Colonic mucosa (tissue), 4 donors: ENCODE results near the gene TMED10. TPM values are rescaled to one million over a fixed set of nuclear protein-coding genes. Genes with fewer than 3 reads are reported as not detected.
"Not testable (repeated sequence)": the region's sequence is repeated elsewhere in the genome, so short reads cannot be mapped to it uniquely, and the experiment has no call there.

Experiments used
- DNase-seq: peaks from one replicate; pipeline ENCODE4 v3.0.0-alpha.2; 2020
- H3K27ac ChIP-seq: fragments of 200-600 bp; one replicate; pipeline ENCODE4 v1.8.0; 2021
- H3K27me3 ChIP-seq: fragments of 200-600 bp; one replicate; pipeline ENCODE4 v1.8.0; 2021
- H3K36me3 ChIP-seq: fragments of 200-600 bp; one replicate; pipeline ENCODE4 v1.8.0; 2021
- H3K4me1 ChIP-seq: fragments of 200-600 bp; one replicate; pipeline ENCODE4 v1.8.0; 2021; ENCODE audit warnings: mild to moderate bottlenecking
- H3K4me3 ChIP-seq: fragments of 200-600 bp; one replicate; pipeline ENCODE4 v1.8.0; 2021
- H3K9ac ChIP-seq, 2 donors: one replicate each; pipeline ENCODE4 v1.7.0; 2013; ENCODE audit warnings: control low read depth in 2 of 2, low read depth in 2 of 2, low read length in 2 of 2
- H3K9me3 ChIP-seq: fragments of 200-600 bp; one replicate; pipeline ENCODE4 v1.8.0; 2021
- CTCF ChIP-seq: fragments of 200-600 bp; IDR thresholded peaks from one replicate; pipeline ENCODE4 v1.8.0; 2022; ENCODE audit warnings: antibody characterized with exemption, mild to moderate bottlenecking
- intact Hi-C: fragments of 100-400 bp; cut with DNase I; formaldehyde crosslinking; loops from one replicate; pipeline ENCODE4 v1.14.1; 2022
- total RNA-seq, 2 donors: library from RNA; stranded (reverse); fragmentation: NEBNext Ultra II Directional in 1 of 2; extraction: Animal tissue kit (Norgen Biotek cat#: 25700) in 1 of 2; gene quantifications; one replicate each; pipeline ENCODE4 v1.2.1, GENCODE V29; 2021
- donor health status: healthy.
- donor health status: DM: no; HTN: no; CAD: no.
- donor health status: DM: no; HTN: no; CAD: no.

TMED10 gene
- total RNA-seq, 2 donors from 2014 or later: 387 to 432 TPM

- no peak overlapping the region for H3K27ac ChIP-seq
- H3K4me1 ChIP-seq: peaks cover 4% of the 10 kb centered on the region
- no peaks in the 10 kb centered on the region for H3K27me3 ChIP-seq
- no peaks in the 10 kb centered on the region for H3K9me3 ChIP-seq
- no peak overlapping the region for H3K9ac ChIP-seq
- TF ChIP-seq CTCF: no peak
- DNase-seq: no peak
- no peaks in the 10 kb centered on the region for H3K36me3 ChIP-seq
- H3K4me3 ChIP-seq: no peak overlapping the region
- intact Hi-C loops: no loop called here
Observed at GRCh38 chr14:75155169-75155568, 21.2 kb downstream of the TMED10 start.

GRCh38 chr14:75153295-75153694, 23.1 kb downstream of the TMED10 start:
- Histone ChIP-seq H3K9me3 (no peaks in the 10 kb centered on the region), H3K4me1 (no peaks in the 10 kb centered on the region), H3K4me3 (no peak overlapping the region), H3K27ac (no peak overlapping the region), H3K9ac (no peak overlapping the region), H3K36me3 (no peaks in the 10 kb centered on the region), H3K27me3 (no peaks in the 10 kb centered on the region)
- no peak for DNase-seq
- no peak for TF ChIP-seq CTCF
- intact Hi-C loops: no loop called here

- no peak for TF ChIP-seq CTCF
- Histone ChIP-seq H3K27ac (no peak overlapping the region), H3K36me3 (no peaks in the 10 kb centered on the region), H3K4me1 (no peaks in the 10 kb centered on the region), H3K9me3 (no peaks in the 10 kb centered on the region), H3K9ac (no peak overlapping the region), H3K4me3 (no peak overlapping the region), H3K27me3 (no peaks in the 10 kb centered on the region)
- intact Hi-C loops: no loop called here
- no peak for DNase-seq
Observed at GRCh38 chr14:75151851-75152250, 24.6 kb downstream of the TMED10 start.

- H3K9me3 ChIP-seq, H3K36me3 ChIP-seq, H3K4me3 ChIP-seq, H3K9ac ChIP-seq, intact Hi-C loops, H3K4me1 ChIP-seq, DNase-seq, H3K27me3 ChIP-seq, H3K27ac ChIP-seq: not testable (repeated sequence)
Observed at GRCh38 chr14:75150637-75151036, 25.8 kb downstream of the TMED10 start.

GRCh38 chr14:75150150-75150549, 26.3 kb downstream of the TMED10 start:
- no peak overlapping the region for H3K27ac ChIP-seq

More at GRCh38 chr14:75150150-75150549, 26.3 kb downstream of the TMED10 start:
- no peaks in the 10 kb centered on the region for H3K4me1 ChIP-seq
- H3K27me3 ChIP-seq: no peaks in the 10 kb centered on the region
- no peak overlapping the region for H3K4me3 ChIP-seq
- TF ChIP-seq CTCF: no peak
- H3K9me3 ChIP-seq: no peaks in the 10 kb centered on the region
- DNase-seq: no peak
- intact Hi-C loops: no loop called here
- no peak overlapping the region for H3K9ac ChIP-seq
- no peaks in the 10 kb centered on the region for H3K36me3 ChIP-seq
